Measurements from ENCODE around the gene HOXD3. TPM values are rescaled to one million over a fixed set of nuclear protein-coding genes. Genes with fewer than 3 reads are reported as not detected.

HOXD3 gene
- total and polyA plus RNA-seq, 2 of the 8 experiments (the other 6 are each of a cell fraction or from before 2014, with no cell fraction given) = not detected

GRCh38 chr2:176114120-176114929, 42.8 kb upstream of the HOXD3 start:
- FAIRE-seq = no peak
- H4K5ac ChIP-seq (ENCODE audit: insufficient read length, low read depth, low read length) = no peak overlapping the region
- H3K4ac ChIP-seq (replicated peaks; ENCODE audit: insufficient read length, low read depth, low read length) = no peak overlapping the region
- no peak overlapping the region for H3K4me3 ChIP-seq (ENCODE audit: extremely low read depth in 1 of 4, insufficient read depth in 2 of 4, low read depth in 3 of 4, low read length in 4 of 4)
- H2BK15ac ChIP-seq (ENCODE audit: low read length) = no peak overlapping the region
- ChIA-PET CTCF (ENCODE audit: partially characterized antibody) (interaction anchor here (0.6 to 5.4 kb wide), 16 partner anchors 8 to 536 kb away, joined by 3 to 42 read pairs (median 3); partner anchors contain the start of gene HOXD9), POLR2A (ENCODE audit: partially characterized antibody) (interaction anchor here (1.6 kb wide), 1 partner anchor 50 kb away, joined by 4 read pairs; no protein-coding TSS in a partner anchor)
- H2BK120ac ChIP-seq (replicated peaks; ENCODE audit: low read depth, low read length) = no peak overlapping the region
- no peak overlapping the region for H2BK12ac ChIP-seq (ENCODE audit: low read depth, low read length)
- no peak overlapping the region for H3K18ac ChIP-seq (ENCODE audit: extremely low read depth, low read length)
- no peak overlapping the region for H3K9ac ChIP-seq (replicated peaks in 1 of 4; ENCODE audit: extremely low read depth in 1 of 4, low read depth in 3 of 4, low read length in 3 of 4)
- H4K91ac ChIP-seq (replicated peaks; ENCODE audit: insufficient read length, low read length) = no peak overlapping the region
- peaks cover 17 to 27% of the 10 kb centered on the region in 2 experiments for H4K20me1 ChIP-seq (replicated peaks in 1 of 2; ENCODE audit: control insufficient read depth in 1 of 2, insufficient read depth in 2 of 2, low read length in 2 of 2)
- peaks cover 0 to 16% of the 10 kb centered on the region in 2 experiments; a peak in 2 of 4 replicates for H3K9me3 ChIP-seq (ENCODE audit: insufficient read depth in 2 of 2, low read depth in 1 of 2, low read length in 1 of 2)
- H3K56ac ChIP-seq (replicated peaks; ENCODE audit: insufficient read length, low read depth, low read length) = no peak overlapping the region
- H3K79me1 ChIP-seq (ENCODE audit: low read depth, low read length) = no peaks in the 10 kb centered on the region
- no peaks in the 10 kb centered on the region; the same call in 1 of the 2 replicates for H3K23me2 ChIP-seq (ENCODE audit: low read depth, low read length)
- H2BK20ac ChIP-seq (ENCODE audit: low read length) = no peak overlapping the region
- H3K79me2 ChIP-seq (ENCODE audit: control insufficient read depth in 1 of 2, insufficient read depth in 2 of 2, low read length in 2 of 2) = no peaks in the 10 kb centered on the region
- H3K23ac ChIP-seq (ENCODE audit: insufficient read length) = no peak overlapping the region
- TF ChIP-seq SAP30 (IDR thresholded peaks at IDR 0.05; ENCODE audit: insufficient read depth, insufficient replicate concordance, low read length) = no peak
- TF ChIP-seq RNF2 (IDR thresholded peaks at IDR 0.05; ENCODE audit: borderline replicate concordance, low read depth, low read length, missing control alignments, poor library complexity, severe bottlenecking) = peak; percentile 94
- TF ChIP-seq SUZ12 (IDR thresholded peaks at IDR 0.05; ENCODE audit: low read length) = peak; percentile 96
- TF ChIP-seq SIX5 (IDR thresholded peaks at IDR 0.05; ENCODE audit: low read depth, low read length) = no peak
- peak; percentile 61; the same call in 1 of the 2 replicates for TF ChIP-seq TCF12 (IDR thresholded peaks at IDR 0.05; ENCODE audit: low read depth, low read length)
- peak; percentile 95 for TF ChIP-seq EZH2 (IDR thresholded peaks at IDR 0.05; ENCODE audit: low read depth, low read length, severe bottlenecking)
- peaks cover 0 to 3% (median under 1%) of the 10 kb centered on the region in 4 experiments; a peak in 4 of 7 replicates for H3K4me1 ChIP-seq (replicated peaks in 1 of 4; ENCODE audit: control insufficient read depth in 3 of 4, insufficient read depth in 4 of 4, low read length in 3 of 4)
- H3K4me2 ChIP-seq (ENCODE audit: insufficient read depth in 1 of 2, low read depth in 2 of 2, low read length in 2 of 2) = no peak overlapping the region
- H3K27me3 ChIP-seq (replicated peaks in 1 of 4; ENCODE audit: control insufficient read depth in 3 of 4, extremely low read depth in 1 of 4, insufficient read depth in 3 of 4, low read length in 3 of 4) = peaks cover 92 to 100% (median 99%) of the 10 kb centered on the region in 4 experiments
- H3K27ac ChIP-seq (ENCODE audit: low read depth, low read length) = no peak overlapping the region
- 12% methylated on average over 26 of the region's 26 CpGs; no CpG with 5 or more reads in 1 of the 2 experiments for WGBS, 2 experiments (ENCODE audit: extremely low coverage in 1 of 2, insufficient coverage in 1 of 2, insufficient read length in 1 of 2, insufficient replicate concordance in 2 of 2, low coverage in 1 of 2, low lambda C conversion rate in 2 of 2, missing lambda C conversion rate in 1 of 2)
- no peak overlapping the region for H2AFZ ChIP-seq (ENCODE audit: low read length)
- no peak overlapping the region for H2BK5ac ChIP-seq (ENCODE audit: low read depth, low read length)
- no peak overlapping the region for H4K8ac ChIP-seq (ENCODE audit: extremely low read depth, insufficient read depth, low read length)
- no peak overlapping the region for H2AK5ac ChIP-seq (ENCODE audit: low read depth, low read length)
- DNase-seq (ENCODE audit: low read depth in 1 of 2, low spot score in 2 of 2) = peak in 1 of 2 experiments; percentile 58
- no peak overlapping the region for H3K14ac ChIP-seq (ENCODE audit: insufficient read length)
- peaks cover 0 to 13% (median 0%) of the 10 kb centered on the region in 4 experiments; a peak in 1 of 8 replicates for H3K36me3 ChIP-seq (ENCODE audit: control insufficient read depth in 2 of 4, insufficient read depth in 4 of 4, low read length in 3 of 4)
